Parathyroid adenoma (tissue), 2 donors: ENCODE data around the gene PCNX2.

Experiments used
- H2AFZ ChIP-seq: fragments of 300-600 bp; sonication (generic); one replicate; pipeline ENCODE4 v1.7.0; 2017; ENCODE audit warnings: antibody characterized with exemption, mild to moderate bottlenecking
- H3K27ac ChIP-seq: fragments of 300-600 bp; sonication (generic); one replicate; pipeline ENCODE4 v1.7.0; 2017
- H3K27me3 ChIP-seq: fragments of 300-600 bp; sonication (generic); one replicate; pipeline ENCODE4 v1.7.0; 2017; ENCODE audit warnings: low read length; ENCODE audit not compliant: control insufficient read depth, insufficient read depth
- H3K36me3 ChIP-seq: fragments of 300-600 bp; sonication (generic); one replicate; pipeline ENCODE4 v1.7.0; 2017; ENCODE audit warnings: low read length; ENCODE audit not compliant: control insufficient read depth, insufficient read depth
- H3K4me1 ChIP-seq: fragments of 300-600 bp; sonication (generic); one replicate; pipeline ENCODE4 v1.7.0; 2017; ENCODE audit warnings: control low read depth
- H3K4me2 ChIP-seq: fragments of 300-600 bp; sonication (generic); one replicate; pipeline ENCODE4 v1.7.0; 2017; ENCODE audit warnings: low read length
- H3K4me3 ChIP-seq: fragments of 300-600 bp; sonication (generic); one replicate; pipeline ENCODE4 v1.7.0; 2017; ENCODE audit warnings: low read depth, low read length
- H3K79me2 ChIP-seq: fragments of 300-600 bp; sonication (generic); one replicate; pipeline ENCODE4 v1.7.0; 2017; ENCODE audit warnings: control low read depth
- H3K9ac ChIP-seq: fragments of 300-600 bp; sonication (generic); one replicate; pipeline ENCODE4 v1.7.0; 2017; ENCODE audit warnings: mild to moderate bottlenecking
- H3K9me3 ChIP-seq: fragments of 300-600 bp; sonication (generic); one replicate; pipeline ENCODE4 v1.7.0; 2017; ENCODE audit warnings: low read length; ENCODE audit not compliant: control insufficient read depth
- CTCF ChIP-seq: fragments of 300-600 bp; sonication (generic); IDR thresholded peaks from one replicate; pipeline ENCODE4 v1.7.0; 2017; ENCODE audit warnings: antibody characterized with exemption, mild to moderate bottlenecking
- donor health status: primary hyperparathyroidism.

The PCNX2 gene

GRCh38 chr1:233269656-233270055 lies 25.9 kb downstream of the PCNX2 start:
- Histone ChIP-seq H3K4me1 (no peaks in the 10 kb centered on the region), H3K36me3 (no peaks in the 10 kb centered on the region), H2AFZ (no peak overlapping the region), H3K9ac (no peak overlapping the region), H3K27me3 (no peaks in the 10 kb centered on the region), H3K79me2 (no peaks in the 10 kb centered on the region), H3K9me3 (no peaks in the 10 kb centered on the region), H3K4me3 (no peak overlapping the region), H3K27ac (no peak overlapping the region), H3K4me2 (no peak overlapping the region)
- TF ChIP-seq CTCF: no peak

- H3K27ac ChIP-seq: no peak overlapping the region
- H3K4me3 ChIP-seq: no peak overlapping the region
- H3K9me3 ChIP-seq: no peaks in the 10 kb centered on the region
- H3K36me3 ChIP-seq: no peaks in the 10 kb centered on the region
- H3K27me3 ChIP-seq: no peaks in the 10 kb centered on the region
- no peak overlapping the region for H2AFZ ChIP-seq
- no peaks in the 10 kb centered on the region for H3K79me2 ChIP-seq
- H3K4me2 ChIP-seq: no peak overlapping the region
- H3K9ac ChIP-seq: no peak overlapping the region
- H3K4me1 ChIP-seq: no peaks in the 10 kb centered on the region
- no peak for TF ChIP-seq CTCF
Observed at GRCh38 chr1:233268389-233269022, 27.0 kb downstream of the PCNX2 start.

- Histone ChIP-seq H3K27ac (no peak overlapping the region), H3K9ac (no peak overlapping the region), H3K4me2 (no peak overlapping the region), H3K4me3 (no peak overlapping the region), H3K27me3 (no peaks in the 10 kb centered on the region), H3K79me2 (no peaks in the 10 kb centered on the region), H3K9me3 (no peaks in the 10 kb centered on the region), H3K4me1 (no peaks in the 10 kb centered on the region), H3K36me3 (no peaks in the 10 kb centered on the region), H2AFZ (no peak overlapping the region)
- no peak for TF ChIP-seq CTCF
Observed at GRCh38 chr1:233261695-233262094, 33.8 kb downstream of the PCNX2 start.

- Histone ChIP-seq H3K9ac (no peak overlapping the region), H3K4me1 (no peaks in the 10 kb centered on the region), H3K36me3 (no peaks in the 10 kb centered on the region), H3K9me3 (no peaks in the 10 kb centered on the region), H2AFZ (no peak overlapping the region), H3K79me2 (no peaks in the 10 kb centered on the region), H3K4me3 (no peak overlapping the region), H3K27ac (no peak overlapping the region), H3K27me3 (no peaks in the 10 kb centered on the region), H3K4me2 (no peak overlapping the region)
- TF ChIP-seq CTCF: no peak
Observed at GRCh38 chr1:233261206-233261605, 34.3 kb downstream of the PCNX2 start.

GRCh38 chr1:233257786-233258185 lies 37.7 kb downstream of the PCNX2 start:
- no peaks in the 10 kb centered on the region for H3K4me1 ChIP-seq
- no peak overlapping the region for H3K4me3 ChIP-seq
- TF ChIP-seq CTCF: no peak
- no peaks in the 10 kb centered on the region for H3K27me3 ChIP-seq
- no peak overlapping the region for H3K27ac ChIP-seq
- H3K4me2 ChIP-seq: no peak overlapping the region
- H3K9ac ChIP-seq: no peak overlapping the region
- no peak overlapping the region for H2AFZ ChIP-seq
- H3K9me3 ChIP-seq: no peaks in the 10 kb centered on the region
- no peaks in the 10 kb centered on the region for H3K79me2 ChIP-seq
- no peaks in the 10 kb centered on the region for H3K36me3 ChIP-seq
